Stimulated activated memory B cell treated with anti-CD40 and anti-IgM and Interleukin-4, amounts not matched to agents 10 μg/mL and 1 μg/mL and 100 μg/mL, for 72 hours (primary cell): ENCODE measurements around the gene KTN1.

ENCODE experiments used
- ATAC-seq: fragments of 150-1000 bp; cut with Tn5 transposase; 2 replicates; pipeline ENCODE4 v1.10.0; 2021
- H3K27ac Mint-ChIP-seq: one replicate; pipeline ENCODE4 v1.8.0; 2022; ENCODE audit warnings: mild to moderate bottlenecking, mixed read lengths
- H3K27me3 Mint-ChIP-seq: one replicate; pipeline ENCODE4 v1.8.0; 2022; ENCODE audit warnings: mixed read lengths
- H3K36me3 Mint-ChIP-seq: one replicate; pipeline ENCODE4 v1.8.0; 2022; ENCODE audit warnings: mixed read lengths
- H3K4me1 Mint-ChIP-seq: one replicate; pipeline ENCODE4 v1.8.0; 2022; ENCODE audit warnings: mixed read lengths
- H3K4me3 Mint-ChIP-seq: one replicate; pipeline ENCODE4 v1.8.0; 2022; ENCODE audit warnings: mild to moderate bottlenecking, moderate library complexity, mixed read lengths
- H3K9me3 Mint-ChIP-seq: one replicate; pipeline ENCODE4 v1.8.0; 2022; ENCODE audit warnings: mixed read lengths

Gene KTN1

GRCh38 chr14:55722054-55722453 lies 142.0 kb downstream of the KTN1 start:
- Mint-ChIP-seq H3K4me3 (no peak overlapping the region), H3K9me3 (peaks cover 4% of the 10 kb centered on the region), H3K36me3 (no peaks in the 10 kb centered on the region), H3K27me3 (no peaks in the 10 kb centered on the region), H3K4me1 (no peaks in the 10 kb centered on the region), H3K27ac (no peak overlapping the region)
- ATAC-seq = no peak

GRCh38 chr14:55724736-55725135 lies 144.7 kb downstream of the KTN1 start:
- Mint-ChIP-seq H3K36me3 (no peaks in the 10 kb centered on the region), H3K27ac (no peak overlapping the region), H3K4me1 (no peaks in the 10 kb centered on the region), H3K9me3 (no peaks in the 10 kb centered on the region), H3K4me3 (no peak overlapping the region), H3K27me3 (no peaks in the 10 kb centered on the region)
- ATAC-seq = no peak

- no peak overlapping the region for H3K4me3 Mint-ChIP-seq
- H3K27me3 Mint-ChIP-seq = no peaks in the 10 kb centered on the region
- H3K27ac Mint-ChIP-seq = no peak overlapping the region
- no peaks in the 10 kb centered on the region for H3K4me1 Mint-ChIP-seq
- H3K9me3 Mint-ChIP-seq = peaks cover 3% of the 10 kb centered on the region
- no peak for ATAC-seq
- no peaks in the 10 kb centered on the region for H3K36me3 Mint-ChIP-seq
Observed at GRCh38 chr14:55730592-55731310, 150.7 kb downstream of the KTN1 start.

GRCh38 chr14:55731311-55731872 lies 151.4 kb downstream of the KTN1 start:
- no peaks in the 10 kb centered on the region for H3K36me3 Mint-ChIP-seq

GRCh38 chr14:55731881-55732498 lies 152.0 kb downstream of the KTN1 start:
- Mint-ChIP-seq H3K4me3 (no peak overlapping the region), H3K27me3 (no peaks in the 10 kb centered on the region), H3K36me3 (no peaks in the 10 kb centered on the region), H3K27ac (no peak overlapping the region), H3K9me3 (peaks cover 9% of the 10 kb centered on the region), H3K4me1 (no peaks in the 10 kb centered on the region)
- ATAC-seq = no peak

More at GRCh38 chr14:55731311-55731872, 151.4 kb downstream of the KTN1 start:
- Mint-ChIP-seq H3K4me1 (no peaks in the 10 kb centered on the region), H3K27me3 (no peaks in the 10 kb centered on the region), H3K9me3 (peaks cover 8% of the 10 kb centered on the region), H3K27ac (no peak overlapping the region), H3K4me3 (no peak overlapping the region)
- no peak for ATAC-seq

GRCh38 chr14:55733599-55733998 lies 153.6 kb downstream of the KTN1 start:
- H3K27me3 Mint-ChIP-seq = no peaks in the 10 kb centered on the region
- no peak for ATAC-seq
- H3K4me3 Mint-ChIP-seq = no peak overlapping the region
- peaks cover 9% of the 10 kb centered on the region for H3K9me3 Mint-ChIP-seq
- no peak overlapping the region for H3K27ac Mint-ChIP-seq
- no peaks in the 10 kb centered on the region for H3K4me1 Mint-ChIP-seq
- H3K36me3 Mint-ChIP-seq = no peaks in the 10 kb centered on the region
